HEK293T (cell line): ENCODE data around the gene BNIP3.
A peak's percentile ranks its signal among the peaks of the same experiment; 100 is the strongest.
"Not testable (repeated sequence)": the region's sequence is repeated elsewhere in the genome, so short reads cannot be mapped to it uniquely, and the experiment has no call there.

Experiments
- CTCF ChIA-PET: fragments of 350-600 bp; formaldehyde crosslinking; extraction: SDS; loops from one replicate; lab custom pipeline; 2021; ENCODE audit warnings: antibody characterized with exemption, inconsistent platforms; lab: Yijun Ruan, JAX
- POLR2A ChIA-PET: fragments of 350-600 bp; formaldehyde crosslinking; extraction: SDS; loops from one replicate; lab custom pipeline; 2020; ENCODE audit warnings: antibody characterized with exemption, inconsistent platforms; lab: Yijun Ruan, JAX
- DNase-seq: peaks from one replicate; pipeline ENCODE4 v3.0.0; 2012; ENCODE audit warnings: mixed read lengths; ENCODE audit errors: extremely low spot score
- ARNT ChIP-seq: fragments of 450-650 bp; IDR thresholded peaks from 2 replicates; pipeline ENCODE4 v1.6.1; 2017; ENCODE audit warnings: mild to moderate bottlenecking
- BHLHE40 ChIP-seq: fragments of 450-650 bp; IDR thresholded peaks from 2 replicates; pipeline ENCODE4 v1.6.1; 2016; ENCODE audit warnings: mild to moderate bottlenecking, moderate library complexity, borderline replicate concordance
- CTBP1 ChIP-seq: fragments of 450-650 bp; IDR thresholded peaks from 2 replicates; pipeline ENCODE4 v1.6.1; 2016; ENCODE audit warnings: borderline replicate concordance
- ELF4 ChIP-seq: fragments of 450-650 bp; IDR thresholded peaks from 2 replicates; pipeline ENCODE4 v1.6.1; 2017; ENCODE audit warnings: antibody characterized with exemption
- FOXA1 ChIP-seq: fragments of 450-650 bp; IDR thresholded peaks from 2 replicates; pipeline ENCODE4 v1.6.1; 2016; ENCODE audit warnings: mild to moderate bottlenecking
- FOXK2 ChIP-seq: fragments of 450-650 bp; IDR thresholded peaks from 2 replicates; pipeline ENCODE4 v1.6.1; 2016; ENCODE audit warnings: mild to moderate bottlenecking
- FOXM1 ChIP-seq: fragments of 450-650 bp; IDR thresholded peaks from 2 replicates; pipeline ENCODE4 v1.6.1; 2017; ENCODE audit warnings: mild to moderate bottlenecking, borderline replicate concordance
- HDGF ChIP-seq: fragments of 450-650 bp; IDR thresholded peaks from 2 replicates; pipeline ENCODE4 v1.6.1; 2017; ENCODE audit warnings: antibody characterized with exemption, borderline replicate concordance
- L3MBTL2 ChIP-seq: fragments of 450-650 bp; conservative IDR thresholded peaks from 2 replicates; pipeline ENCODE4 v1.6.1; 2016; ENCODE audit warnings: mild to moderate bottlenecking
- LEF1 ChIP-seq: fragments of 450-650 bp; IDR thresholded peaks from 2 replicates; pipeline ENCODE4 v1.6.1; 2017; ENCODE audit warnings: mild to moderate bottlenecking, borderline replicate concordance
- NFRKB ChIP-seq: fragments of 450-650 bp; IDR thresholded peaks from 2 replicates; pipeline ENCODE4 v1.6.1; 2016; ENCODE audit warnings: mild to moderate bottlenecking, moderate library complexity
- PKNOX1 ChIP-seq: fragments of 450-650 bp; IDR thresholded peaks from 2 replicates; pipeline ENCODE4 v1.6.1; 2016
- SP1 ChIP-seq: fragments of 450-650 bp; IDR thresholded peaks from 2 replicates; pipeline ENCODE4 v1.6.1; 2017
- SUZ12 ChIP-seq: fragments of 450-650 bp; IDR thresholded peaks from 2 replicates; pipeline ENCODE4 v1.6.1; 2016; ENCODE audit warnings: mild to moderate bottlenecking
- TARDBP ChIP-seq: fragments of 450-650 bp; IDR thresholded peaks from 2 replicates; pipeline ENCODE4 v1.6.1; 2016
- ZNF384 ChIP-seq: fragments of 450-650 bp; IDR thresholded peaks from 2 replicates; pipeline ENCODE4 v1.6.1; 2016

The BNIP3 gene

GRCh38 chr10:131994435-131994834 lies 12.7 kb upstream of the BNIP3 start:
- ChIA-PET CTCF (interaction anchor here (0.7 to 1.3 kb wide), 2 partner anchors 28 to 133 kb away, joined by 3 read pairs; no protein-coding TSS in a partner anchor), POLR2A (no interaction called here)
- no peak for DNase-seq
- TF ChIP-seq FOXA1 (no peak), ZNF384 (no peak), TARDBP (no peak), SUZ12 (no peak), LEF1 (no peak), SP1 (no peak)

- ChIA-PET CTCF (interaction anchor here (0.9 kb wide), 1 partner anchor 60 kb away, joined by 3 read pairs; no protein-coding TSS in a partner anchor), POLR2A (no interaction called here)
- DNase-seq = no peak
- TF ChIP-seq ZNF384 (no peak), FOXA1 (no peak), ELF4 (no peak), FOXK2 (no peak), LEF1 (no peak), HDGF (no peak), FOXM1 (no peak), TARDBP (no peak), CTBP1 (no peak), SUZ12 (no peak), PKNOX1 (no peak), NFRKB (no peak), BHLHE40 (no peak)
These were observed 11.6 kb upstream of the BNIP3 start for GRCh38 chr10:131993275-131993674.

- CTCF ChIA-PET = no interaction called here
- no peak for DNase-seq
- TF ChIP-seq HDGF (no peak), NFRKB (no peak), TARDBP (no peak), CTBP1 (no peak), FOXA1 (no peak)
- POLR2A ChIA-PET = no interaction called here
These were observed 10.0 kb upstream of the BNIP3 start for GRCh38 chr10:131991726-131992125.

- DNase-seq, CTCF ChIA-PET, POLR2A ChIA-PET: not testable (repeated sequence)
- TF ChIP-seq L3MBTL2 = peak; percentile 21
These were observed 6.1 kb upstream of the BNIP3 start for GRCh38 chr10:131987786-131988185.

- CTCF ChIA-PET, DNase-seq, POLR2A ChIA-PET: not testable (repeated sequence)
These were observed 5.6 kb upstream of the BNIP3 start for GRCh38 chr10:131987301-131987700.

- POLR2A ChIA-PET, CTCF ChIA-PET, DNase-seq: not testable (repeated sequence)
These were observed 5.1 kb upstream of the BNIP3 start for GRCh38 chr10:131986851-131987250.

GRCh38 chr10:131983780-131984179 lies 2.1 kb upstream of the BNIP3 start:
- ChIA-PET CTCF (interaction anchor here (0.7 to 0.9 kb wide), 2 partner anchors 84 to 161 kb away, joined by 3 read pairs; no protein-coding TSS in a partner anchor), POLR2A (no interaction called here)
- no peak for DNase-seq
- TF ChIP-seq FOXM1 = no peak
- no peak for TF ChIP-seq ELF4
- no peak for TF ChIP-seq L3MBTL2
- no peak for TF ChIP-seq SUZ12
- TF ChIP-seq LEF1 = no peak
- no peak for TF ChIP-seq TARDBP
- TF ChIP-seq BHLHE40 = no peak
- TF ChIP-seq CTBP1 = no peak
- TF ChIP-seq NFRKB = no peak

GRCh38 chr10:131982796-131983195 lies 1.1 kb upstream of the BNIP3 start:
- ChIA-PET POLR2A (interaction anchor here (1.0 kb wide), 1 partner anchor 15 kb away, joined by 3 read pairs; no protein-coding TSS in a partner anchor), CTCF (no interaction called here)
- TF ChIP-seq ARNT = no peak
- no peak for TF ChIP-seq ZNF384
- TF ChIP-seq CTBP1 = no peak
- TF ChIP-seq TARDBP = no peak
- TF ChIP-seq ELF4 = no peak
- TF ChIP-seq PKNOX1 = no peak
- no peak for TF ChIP-seq BHLHE40
- no peak; the same call in 1 of the 2 replicates for TF ChIP-seq L3MBTL2
- no peak for TF ChIP-seq FOXA1
- no peak for TF ChIP-seq HDGF
- TF ChIP-seq NFRKB = no peak
- TF ChIP-seq SP1 = no peak
- no peak for TF ChIP-seq FOXK2
- TF ChIP-seq SUZ12 = no peak
- TF ChIP-seq LEF1 = no peak
- TF ChIP-seq FOXM1 = no peak
- no peak for DNase-seq
